CD14-positive monocyte (primary cell): ENCODE data around the gene MBNL2. TPM values are rescaled to one million over a fixed set of nuclear protein-coding genes. Genes with fewer than 3 reads are reported as not detected.

Source experiments
- DNase-seq, 3 donors: peaks; one replicate each; pipeline ENCODE4 v3.0.0-alpha.2; 2011 to 2022
- H2AFZ ChIP-seq: 2 replicates; pipeline ENCODE4 v1.6.0; 2012; ENCODE audit warnings: mild to moderate bottlenecking, low read depth, low read length, inconsistent platforms; ENCODE audit not compliant: insufficient read depth, poor library complexity, severe bottlenecking
- H3K27ac ChIP-seq, 2 donors: 1 replicate in 1 of 2; 2 replicates in 1 of 2; pipeline ENCODE4 v1.5.1; 2012 to 2013; ENCODE audit warnings: low read length in 2 of 2, control low read depth in 1 of 2, inconsistent platforms in 1 of 2, low read depth in 1 of 2, mild to moderate bottlenecking in 1 of 2
- H3K27me3 ChIP-seq, 2 donors: one replicate each; pipeline versions ENCODE4 v1.6.0 to v1.6.1; 2011 to 2013; ENCODE audit warnings: low read length in 2 of 2; ENCODE audit not compliant: control insufficient read depth in 2 of 2, insufficient read depth in 2 of 2
- H3K36me3 ChIP-seq, 2 donors: replicated peaks in 1 of 2; 1 replicate in 1 of 2; 2 replicates in 1 of 2; pipeline versions ENCODE4 v1.5.1 to v1.6.1; 2012 to 2013; ENCODE audit warnings: low read length in 2 of 2, control low read depth in 1 of 2, inconsistent platforms in 1 of 2, mild to moderate bottlenecking in 1 of 2; ENCODE audit not compliant: insufficient read depth in 2 of 2, control insufficient read depth in 1 of 2
- H3K4me1 ChIP-seq, 2 donors: 1 replicate in 1 of 2; 2 replicates in 1 of 2; pipeline versions ENCODE4 v1.5.1 to v1.6.1; 2012 to 2013; ENCODE audit warnings: low read length in 2 of 2, control low read depth in 1 of 2, inconsistent platforms in 1 of 2, mild to moderate bottlenecking in 1 of 2, moderate library complexity in 1 of 2; ENCODE audit not compliant: insufficient read depth in 2 of 2, control insufficient read depth in 1 of 2
- H3K4me2 ChIP-seq: replicated peaks from 2 replicates; pipeline ENCODE3; 2012; ENCODE audit warnings: low read length, moderate library complexity, mild to moderate bottlenecking; ENCODE audit not compliant: poor library complexity, severe bottlenecking; ENCODE audit errors: extremely low read depth
- H3K4me3 ChIP-seq, 3 experiments: fragments of 200-600 bp in 1 of 3; sonication (generic) in 1 of 3; replicated peaks in 1 of 3; 1 replicate in 2 of 3; 2 replicates in 1 of 3; pipeline ENCODE4 v1.5.1; 2011 to 2013; ENCODE audit warnings: low read length in 3 of 3, mild to moderate bottlenecking in 3 of 3, control low read depth in 2 of 3, low read depth in 2 of 3, inconsistent platforms in 1 of 3, moderate library complexity in 1 of 3
- H3K79me2 ChIP-seq: 2 replicates; pipeline ENCODE4 v1.6.0; 2012; ENCODE audit warnings: mild to moderate bottlenecking, control low read depth, inconsistent platforms, low read length, moderate library complexity; ENCODE audit not compliant: insufficient read depth
- H3K9ac ChIP-seq: 2 replicates; pipeline ENCODE4 v1.6.0; 2017; ENCODE audit warnings: low read length, mild to moderate bottlenecking; ENCODE audit not compliant: insufficient read depth, poor library complexity, severe bottlenecking
- H3K9me3 ChIP-seq, 2 donors: replicated peaks in 1 of 2; 1 replicate in 1 of 2; 2 replicates in 1 of 2; pipeline versions ENCODE4 v1.5.1 to v1.6.1; 2012 to 2013; ENCODE audit warnings: low read length in 2 of 2, control low read depth in 1 of 2; ENCODE audit not compliant: control insufficient read depth in 1 of 2, insufficient read depth in 1 of 2
- H4K20me1 ChIP-seq: 2 replicates; pipeline ENCODE4 v1.6.0; 2012; ENCODE audit warnings: mild to moderate bottlenecking, low read length, control low read depth, moderate library complexity; ENCODE audit not compliant: insufficient read depth
- H3K27ac Mint-ChIP-seq, 7 donors: one replicate each; pipeline ENCODE4 v1.8.0; 2020; ENCODE audit warnings: mild to moderate bottlenecking in 7 of 7, mixed read lengths in 7 of 7, moderate library complexity in 6 of 7, inconsistent platforms in 2 of 7
- H3K27me3 Mint-ChIP-seq, 3 donors: one replicate each; pipeline ENCODE4 v1.8.0; 2021 to 2022; ENCODE audit warnings: low read depth in 3 of 3, mild to moderate bottlenecking in 3 of 3, mixed read lengths in 3 of 3, moderate library complexity in 3 of 3, inconsistent platforms in 1 of 3
- H3K36me3 Mint-ChIP-seq, 2 donors: one replicate each; pipeline ENCODE4 v1.8.0; 2020; ENCODE audit warnings: mixed read lengths in 2 of 2, inconsistent platforms in 1 of 2, mild to moderate bottlenecking in 1 of 2
- H3K4me1 Mint-ChIP-seq: one replicate; pipeline ENCODE4 v1.8.0; 2020; ENCODE audit warnings: mild to moderate bottlenecking, mixed read lengths
- H3K4me3 Mint-ChIP-seq, 2 donors: one replicate each; pipeline ENCODE4 v1.8.0; 2020; ENCODE audit warnings: mild to moderate bottlenecking in 2 of 2, mixed read lengths in 2 of 2, moderate library complexity in 1 of 2
- H3K9me3 Mint-ChIP-seq, 7 donors: one replicate each; pipeline ENCODE4 v1.8.0; 2020 to 2022; ENCODE audit warnings: mixed read lengths in 7 of 7, mild to moderate bottlenecking in 6 of 7, moderate library complexity in 6 of 7, inconsistent platforms in 2 of 7
- CTCF ChIP-seq: fragments of 200-600 bp; IDR thresholded peaks from one replicate; pipeline ENCODE4 v1.8.0; 2022; ENCODE audit warnings: antibody characterized with exemption, mild to moderate bottlenecking
- WGBS: methylation state at CpG from one replicate; pipeline ENCODE4 v1.1.5; 2013; ENCODE audit warnings: missing lambda C conversion rate; ENCODE audit not compliant: insufficient coverage; 5-methylcytosine and 5-hydroxymethylcytosine counted together
- intact Hi-C, 2 donors: fragments of 100-400 bp; cut with micrococcal nuclease; formaldehyde crosslinking; loops; one replicate each; pipeline versions ENCODE4 v1.15.0 to v1.15.1; 2023
- polyA plus RNA-seq, 3 donors: library from polyadenylated mRNA; depleted of rRNA in 1 of 3; unstranded in 2 of 3; stranded (reverse) in 1 of 3; fragments of 300-500 nt in 2 of 3; fragments of >200 nt in 1 of 3; fragmentation: Illumina TruSeq in 2 of 3; gene quantifications; 1 replicate in 2 of 3; 2 replicates in 1 of 3; pipeline ENCODE4 v1.2.3, GENCODE V29; 2012 to 2021

The MBNL2 gene
- polyA plus RNA-seq, 3 donors: 8.5 to 15.5 (median 13.4) TPM

GRCh38 chr13:97413694-97414093 lies 191.6 kb downstream of the MBNL2 start:
- H3K9ac ChIP-seq: no peak overlapping the region
- DNase-seq: no peak
- H3K9me3 Mint-ChIP-seq: peaks cover 0 to 3% (median 0%) of the 10 kb centered on the region in 7 donors
- TF ChIP-seq CTCF: no peak
- H3K27me3 ChIP-seq: no peaks in the 10 kb centered on the region
- no peak overlapping the region for H3K4me2 ChIP-seq
- H3K4me3 Mint-ChIP-seq: no peak overlapping the region
- no peaks in the 10 kb centered on the region for H4K20me1 ChIP-seq
- peaks cover 0 to 3% of the 10 kb centered on the region in 2 donors for H3K4me1 ChIP-seq
- no peaks in the 10 kb centered on the region for H3K36me3 ChIP-seq
- peaks cover 7% of the 10 kb centered on the region for H3K4me1 Mint-ChIP-seq
- peaks cover 0 to 2% (median 0%) of the 10 kb centered on the region in 3 donors for H3K27me3 Mint-ChIP-seq
- no peak overlapping the region for H2AFZ ChIP-seq
- no peak overlapping the region for H3K27ac ChIP-seq
- H3K9me3 ChIP-seq: no peaks in the 10 kb centered on the region
- no peaks in the 10 kb centered on the region for H3K36me3 Mint-ChIP-seq
- no peak overlapping the region for H3K27ac Mint-ChIP-seq
- no CpG with 5 or more reads among the region's 1 CpG for WGBS
- no peak overlapping the region for H3K4me3 ChIP-seq
- intact Hi-C loops: no loop called here
- no peaks in the 10 kb centered on the region for H3K79me2 ChIP-seq

- no peak overlapping the region for H3K27ac ChIP-seq
- no peaks in the 10 kb centered on the region for H3K27me3 ChIP-seq
- no peak overlapping the region for H2AFZ ChIP-seq
- no peak for DNase-seq
- Mint-ChIP-seq H3K4me3 (no peak overlapping the region), H3K4me1 (peaks cover 7% of the 10 kb centered on the region), H3K27ac (no peak overlapping the region), H3K36me3 (no peaks in the 10 kb centered on the region), H3K9me3 (peaks cover 0 to 3% (median 0%) of the 10 kb centered on the region in 7 donors), H3K27me3 (peaks cover 0 to 2% (median 0%) of the 10 kb centered on the region in 3 donors)
- intact Hi-C loops: no loop called here
- H3K36me3 ChIP-seq: no peaks in the 10 kb centered on the region
- no peak overlapping the region for H3K9ac ChIP-seq
- no peaks in the 10 kb centered on the region for H4K20me1 ChIP-seq
- H3K4me1 ChIP-seq: peaks cover 0 to 3% of the 10 kb centered on the region in 2 donors
- 100% methylated on average over 1 of the region's 4 CpGs for WGBS
- no peak for TF ChIP-seq CTCF
- no peaks in the 10 kb centered on the region for H3K9me3 ChIP-seq
- no peaks in the 10 kb centered on the region for H3K79me2 ChIP-seq
- no peak overlapping the region for H3K4me3 ChIP-seq
- H3K4me2 ChIP-seq: no peak overlapping the region
Measured at GRCh38 chr13:97414392-97414791, 192.3 kb downstream of the MBNL2 start.
